Left renal pelvis (tissue), 4 donors: Measurements from ENCODE around the gene NINL. TPM values are rescaled to one million over a fixed set of nuclear protein-coding genes. Genes with fewer than 3 reads are reported as not detected.

Experiments
- DNase-seq, 4 donors: peaks; one replicate each; pipeline ENCODE4 v3.0.0-alpha.2; 2013; ENCODE audit warnings: low read depth in 4 of 4, low spot score in 3 of 4
- polyA plus RNA-seq, 4 donors: library from polyadenylated mRNA; unstranded; fragments of 120-200 nt; gene quantifications; one replicate each; pipeline ENCODE4 v1.2.1, GENCODE V29; 2013; ENCODE audit not compliant: insufficient read length in 4 of 4

NINL gene
- polyA plus RNA-seq, 4 donors = 30.1 to 53.6 (median 44.1) TPM

DNA sequence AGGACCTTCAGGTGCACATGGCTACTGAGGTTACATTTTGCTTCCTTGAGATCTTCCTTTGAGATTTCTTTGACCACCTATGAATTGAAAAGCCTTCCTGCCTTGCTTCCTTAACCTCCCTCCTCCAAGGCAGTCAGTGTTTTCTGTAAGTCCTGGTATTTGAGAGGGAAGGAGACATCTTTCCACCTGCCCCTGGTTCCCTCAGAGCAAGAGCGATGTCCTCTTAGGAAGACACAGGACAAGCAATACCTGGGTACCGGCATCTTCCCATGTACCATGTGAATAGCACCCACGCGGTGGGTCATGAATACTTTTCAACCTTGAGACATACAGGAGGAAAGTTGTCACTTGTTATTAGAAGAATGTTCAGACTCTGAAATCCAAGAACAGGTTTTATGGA is 140.8 kb downstream of the NINL start:
- DNase-seq = no peak

DNA sequence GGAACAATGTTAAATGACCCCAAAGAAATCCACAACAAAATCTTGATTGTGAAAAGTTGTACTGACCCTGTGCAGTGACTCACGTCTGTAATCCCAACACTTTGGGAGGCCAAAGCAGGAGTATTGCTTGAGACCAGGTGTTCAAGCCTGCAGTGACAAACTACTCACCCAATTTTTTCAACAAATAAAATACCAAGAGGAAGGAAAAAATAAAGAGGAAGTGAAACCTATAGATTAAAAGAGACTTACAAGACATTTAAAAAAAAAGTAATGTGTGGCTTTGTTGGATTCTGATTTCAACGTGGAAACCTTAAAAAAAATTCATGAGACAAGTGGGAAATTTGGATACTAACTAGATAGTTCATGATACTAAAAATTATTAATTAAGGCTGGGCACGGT is 146.0 kb downstream of the NINL start:
- no peak for DNase-seq

DNA sequence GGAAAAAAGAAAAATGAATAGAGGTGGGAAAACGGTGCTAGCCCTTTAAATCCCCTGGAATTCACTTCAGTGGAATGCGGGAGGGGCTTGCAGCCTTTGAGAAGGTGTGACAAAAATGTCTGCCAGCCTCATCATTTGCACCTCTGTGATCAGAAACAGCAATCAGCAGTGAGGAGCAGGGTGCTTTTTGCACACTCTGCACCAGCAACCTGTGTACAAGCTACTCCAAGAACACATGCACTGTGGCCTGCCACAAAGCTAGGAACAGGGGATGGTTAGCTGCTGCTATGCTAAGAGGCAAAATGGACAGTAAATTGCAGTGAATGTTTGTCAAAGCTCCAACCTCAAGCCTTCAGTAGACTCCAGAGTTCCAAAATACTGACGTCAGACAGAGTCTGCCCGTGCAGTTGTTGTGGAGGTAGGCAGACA is 148.2 kb downstream of the NINL start:
- peak in 1 of 4 donors; percentile 8 for DNase-seq

DNA sequence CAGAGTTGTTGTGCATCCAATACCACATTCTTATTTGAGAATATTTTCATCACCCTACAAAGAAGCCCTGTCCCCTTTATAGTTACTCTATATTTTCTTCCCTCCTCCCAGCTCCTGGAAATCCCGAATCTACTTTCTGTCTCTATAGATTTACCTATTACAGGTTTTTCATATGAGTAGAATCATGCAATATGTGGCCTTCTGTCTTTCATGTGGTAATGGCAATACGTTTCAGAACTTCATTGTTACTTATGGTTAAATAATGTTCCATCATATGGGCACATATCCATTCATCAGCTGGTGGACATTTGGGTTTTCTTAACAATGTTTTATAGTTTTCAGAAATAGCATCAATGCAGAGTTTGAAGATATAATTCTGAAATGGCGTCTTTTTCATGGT is 160.8 kb downstream of the NINL start:
- DNase-seq = no peak

DNA sequence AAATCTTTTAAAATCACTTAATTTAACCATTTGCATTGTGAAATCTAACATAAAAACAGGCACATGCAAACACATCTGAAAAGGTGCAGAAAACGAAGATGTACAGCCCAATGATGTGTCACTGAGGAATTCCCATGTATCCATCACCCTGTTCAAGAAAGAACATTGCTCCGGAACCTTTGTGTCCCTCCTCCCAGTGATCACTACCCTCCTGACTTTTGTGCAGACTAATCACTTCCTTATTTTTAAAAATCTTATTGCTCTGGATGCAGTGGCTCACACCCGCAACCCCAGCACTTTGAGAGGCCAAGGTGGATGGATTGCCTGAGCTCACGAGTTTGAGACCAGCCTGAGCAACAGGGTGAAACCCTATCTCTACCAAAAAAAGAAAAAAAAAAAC is 163.3 kb downstream of the NINL start:
- DNase-seq = no peak

DNA sequence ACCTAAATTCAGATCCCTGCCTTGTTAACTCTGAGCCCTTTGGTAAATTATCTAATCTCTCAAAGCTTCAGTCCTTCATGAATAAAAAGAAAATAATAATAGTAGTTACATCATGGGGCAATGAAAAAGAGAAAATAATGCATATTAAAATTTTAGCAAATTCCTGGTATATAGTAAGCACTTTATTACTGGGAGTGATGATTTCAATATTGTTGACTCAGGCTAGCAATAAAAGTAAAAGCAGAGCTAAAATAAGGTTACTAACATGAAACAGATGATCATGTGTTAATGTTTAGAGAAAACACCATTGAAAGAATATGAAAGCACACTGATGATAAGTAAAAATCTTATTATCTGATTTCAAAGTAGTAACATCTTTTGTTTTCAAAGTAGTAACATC is 164.2 kb downstream of the NINL start:
- no peak for DNase-seq

DNA sequence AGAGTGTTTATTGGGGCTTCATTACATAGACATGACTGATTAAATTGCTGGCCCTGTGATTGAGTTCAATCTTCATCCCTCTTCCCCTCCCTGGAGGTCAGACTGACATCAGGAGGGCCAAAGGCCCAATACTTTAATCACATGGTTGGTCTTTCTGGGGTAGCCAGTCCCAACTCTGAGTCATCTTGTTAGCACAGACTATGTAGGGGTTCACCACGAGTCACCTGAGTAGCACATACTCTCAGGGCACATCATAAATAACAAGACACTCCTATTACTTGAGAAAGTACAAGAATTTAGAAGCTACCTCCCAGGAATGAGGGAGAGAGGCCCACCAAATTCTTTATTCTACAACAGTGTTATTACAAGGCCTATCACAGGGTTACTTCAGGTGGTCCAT is 166.6 kb downstream of the NINL start:
- DNase-seq = no peak

DNA sequence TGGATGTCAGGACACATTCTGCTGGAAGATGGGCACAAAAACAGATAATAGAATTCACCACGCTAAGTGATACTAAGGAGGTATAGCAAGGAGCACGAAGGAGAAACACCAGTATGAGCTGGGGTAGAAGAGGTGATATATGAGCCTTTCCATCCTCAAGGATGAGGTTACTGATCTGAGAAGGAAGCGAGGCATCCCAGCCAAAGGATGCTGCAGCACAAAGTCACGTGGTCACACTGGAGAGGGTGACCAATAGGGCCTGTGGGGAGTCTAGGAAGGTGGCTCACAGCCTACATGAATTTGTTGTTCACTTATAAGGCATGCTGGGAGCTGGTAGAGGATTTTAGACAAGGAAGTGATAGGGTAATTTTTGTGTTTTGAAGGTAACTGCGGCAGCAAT is 176.4 kb downstream of the NINL start:
- DNase-seq = no peak

DNA sequence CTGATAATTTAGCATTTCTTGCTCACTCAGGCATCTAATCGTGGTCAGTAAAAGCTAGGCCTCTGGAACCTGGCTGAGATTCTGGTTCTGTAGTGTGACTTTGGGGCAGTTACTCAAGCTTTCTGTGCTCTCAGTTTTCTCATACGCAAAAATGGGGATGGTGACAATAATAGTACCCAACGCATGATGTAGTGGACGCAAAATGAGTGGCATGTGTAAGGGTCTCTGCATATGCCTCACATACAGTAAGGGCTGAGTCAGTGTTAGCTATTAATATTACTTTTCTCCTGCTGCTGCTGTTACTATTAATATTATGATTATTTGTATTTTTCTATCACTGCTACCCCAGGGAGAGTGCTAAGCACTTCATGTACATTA is 177.2 kb downstream of the NINL start:
- no peak for DNase-seq

DNA sequence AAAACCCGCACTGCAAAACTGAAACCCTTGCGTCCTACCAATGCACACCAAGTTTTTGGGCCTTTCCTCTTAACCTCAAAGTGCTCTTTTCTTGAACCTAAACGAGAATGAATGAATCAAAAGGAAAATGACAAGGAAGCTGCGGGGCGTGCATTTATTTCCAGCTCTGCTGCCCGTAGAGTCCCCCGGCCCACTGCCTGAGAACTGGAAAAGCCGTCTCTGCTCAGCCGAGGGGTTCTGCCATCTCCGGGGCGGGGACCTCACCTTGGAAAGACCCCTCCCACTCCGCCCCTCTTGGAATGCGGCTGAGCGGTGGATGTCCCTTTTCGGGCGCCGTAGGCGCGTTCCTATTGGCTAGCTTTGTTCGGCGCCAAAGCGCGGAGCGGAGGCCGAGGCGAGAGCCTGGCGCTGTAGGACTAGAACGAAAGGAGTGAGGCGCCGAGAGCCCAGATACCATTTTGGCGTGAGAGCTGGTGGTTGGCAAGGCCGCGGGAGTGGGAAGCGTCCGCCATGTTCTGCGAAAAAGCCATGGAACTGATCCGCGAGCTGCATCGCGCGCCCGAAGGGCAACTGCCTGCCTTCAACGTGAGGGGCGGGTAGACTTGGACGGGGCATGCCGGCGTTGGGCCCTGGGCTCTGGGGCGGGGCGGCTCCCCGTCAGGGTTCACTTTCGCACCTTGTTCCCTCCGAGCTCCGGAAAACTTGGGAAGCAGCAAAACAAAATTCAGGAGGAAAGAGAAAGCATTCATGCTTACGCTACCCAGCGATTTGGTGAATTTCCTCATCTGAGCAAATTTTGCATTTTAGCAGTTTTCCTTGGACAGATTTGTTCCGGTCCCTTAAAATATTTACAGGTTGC is 177.8 kb downstream of the NINL start, which contains the start of gene GINS1:
Gene GINS1, plus strand, starts transcription at position 363 of the 859 bp plus-strand sequence. Its CDS starts 148 bp downstream, at position 511.
- peak; percentile 81 to 88 (median 87) for DNase-seq

Other genes starting within 250 kb of the NINL start
- 10 to 100 TPM; 38.7 to 62.1 (median 56.5) TPM for gene ABHD12, start 194.7 kb downstream of the NINL start, polyA plus RNA-seq
- 10 to 100 TPM; 11.6 to 21.4 (median 19.7) TPM for gene GINS1, start 177.9 kb downstream of the NINL start, polyA plus RNA-seq
- gene NANP, start 38.5 kb upstream of the NINL start, polyA plus RNA-seq = 1 to 10 TPM; 5.2 to 7.4 (median 5.9) TPM
- gene ZNF337, start 111.3 kb upstream of the NINL start, polyA plus RNA-seq = 10 to 100 TPM; 23.6 to 34.2 (median 27.3) TPM